ENCODE results near the gene FBN1.

FBN1 gene

DNA sequence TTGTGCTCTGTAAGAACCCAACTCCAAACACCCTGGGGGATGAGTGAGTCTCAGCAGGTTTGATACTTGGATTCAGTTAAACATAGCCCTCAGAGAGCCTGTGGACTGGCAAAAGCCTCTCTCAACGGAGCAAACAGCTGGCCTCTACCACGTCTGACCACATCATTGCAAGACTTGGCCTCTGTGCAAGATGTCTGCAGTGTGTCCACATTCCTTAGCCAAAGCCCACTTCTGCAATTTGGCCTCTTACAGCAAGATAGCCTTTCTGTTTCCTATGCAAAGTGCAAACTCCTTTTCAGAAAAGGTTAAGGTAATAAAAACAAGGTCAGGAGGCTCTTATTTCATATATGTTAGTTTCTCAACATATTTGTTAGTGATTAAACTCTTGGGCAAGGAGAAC lies 27.9 kb downstream of the FBN1 start:
- no peak overlapping the region for H3K4me3 ChIP-seq (ENCODE audit: low read depth, low read length)
- no peaks in the 10 kb centered on the region for H3K4me1 ChIP-seq
- TF ChIP-seq, protein P1, sequence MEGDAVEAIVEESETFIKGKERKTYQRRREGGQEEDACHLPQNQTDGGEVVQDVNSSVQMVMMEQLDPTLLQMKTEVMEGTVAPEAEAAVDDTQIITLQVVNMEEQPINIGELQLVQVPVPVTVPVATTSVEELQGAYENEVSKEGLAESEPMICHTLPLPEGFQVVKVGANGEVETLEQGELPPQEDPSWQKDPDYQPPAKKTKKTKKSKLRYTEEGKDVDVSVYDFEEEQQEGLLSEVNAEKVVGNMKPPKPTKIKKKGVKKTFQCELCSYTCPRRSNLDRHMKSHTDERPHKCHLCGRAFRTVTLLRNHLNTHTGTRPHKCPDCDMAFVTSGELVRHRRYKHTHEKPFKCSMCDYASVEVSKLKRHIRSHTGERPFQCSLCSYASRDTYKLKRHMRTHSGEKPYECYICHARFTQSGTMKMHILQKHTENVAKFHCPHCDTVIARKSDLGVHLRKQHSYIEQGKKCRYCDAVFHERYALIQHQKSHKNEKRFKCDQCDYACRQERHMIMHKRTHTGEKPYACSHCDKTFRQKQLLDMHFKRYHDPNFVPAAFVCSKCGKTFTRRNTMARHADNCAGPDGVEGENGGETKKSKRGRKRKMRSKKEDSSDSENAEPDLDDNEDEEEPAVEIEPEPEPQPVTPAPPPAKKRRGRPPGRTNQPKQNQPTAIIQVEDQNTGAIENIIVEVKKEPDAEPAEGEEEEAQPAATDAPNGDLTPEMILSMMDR (IDR thresholded peaks at IDR 0.05): no peak
- no peaks in the 10 kb centered on the region for H3K36me3 ChIP-seq (ENCODE audit: control insufficient read depth, insufficient read depth, low read length)
- H3K9me3 ChIP-seq (ENCODE audit: control insufficient read depth, low read length): no peaks in the 10 kb centered on the region
- H2AFZ ChIP-seq: no peak overlapping the region
- no peak overlapping the region for H3K4me2 ChIP-seq (ENCODE audit: low read length)
- no peak overlapping the region for H3K27ac ChIP-seq
- H3K27me3 ChIP-seq (ENCODE audit: control insufficient read depth, insufficient read depth, low read length): no peaks in the 10 kb centered on the region
- no peak overlapping the region for H3K9ac ChIP-seq
- no peaks in the 10 kb centered on the region for H3K79me2 ChIP-seq

DNA sequence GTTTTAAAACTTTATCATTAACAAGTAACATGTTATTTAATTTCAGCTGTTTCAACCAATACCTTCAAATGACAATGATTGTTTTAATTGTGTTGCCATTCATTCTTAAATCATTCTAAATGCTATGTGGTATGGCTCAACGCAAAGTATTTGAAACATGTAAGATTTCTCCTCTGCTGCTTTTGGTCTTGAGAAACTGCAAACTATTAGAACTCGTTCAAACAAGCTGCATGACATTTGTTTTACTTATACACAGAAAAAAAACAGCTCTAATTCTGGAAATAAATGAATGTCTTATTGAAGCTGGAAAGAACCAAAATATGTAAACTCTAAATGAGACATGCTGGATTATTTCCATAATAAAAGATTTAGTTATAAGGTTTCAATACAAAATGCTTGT lies 29.3 kb downstream of the FBN1 start:
- H3K27ac ChIP-seq: no peak overlapping the region
- no peak overlapping the region for H3K4me3 ChIP-seq (ENCODE audit: low read depth, low read length)
- TF ChIP-seq, protein P1 (IDR thresholded peaks at IDR 0.05): no peak
- H2AFZ ChIP-seq: no peak overlapping the region
- no peaks in the 10 kb centered on the region for H3K4me1 ChIP-seq
- H3K9me3 ChIP-seq (ENCODE audit: control insufficient read depth, low read length): no peaks in the 10 kb centered on the region
- no peak overlapping the region for H3K4me2 ChIP-seq (ENCODE audit: low read length)
- H3K36me3 ChIP-seq (ENCODE audit: control insufficient read depth, insufficient read depth, low read length): no peaks in the 10 kb centered on the region
- no peaks in the 10 kb centered on the region for H3K27me3 ChIP-seq (ENCODE audit: control insufficient read depth, insufficient read depth, low read length)
- no peaks in the 10 kb centered on the region for H3K79me2 ChIP-seq
- H3K9ac ChIP-seq: no peak overlapping the region

DNA sequence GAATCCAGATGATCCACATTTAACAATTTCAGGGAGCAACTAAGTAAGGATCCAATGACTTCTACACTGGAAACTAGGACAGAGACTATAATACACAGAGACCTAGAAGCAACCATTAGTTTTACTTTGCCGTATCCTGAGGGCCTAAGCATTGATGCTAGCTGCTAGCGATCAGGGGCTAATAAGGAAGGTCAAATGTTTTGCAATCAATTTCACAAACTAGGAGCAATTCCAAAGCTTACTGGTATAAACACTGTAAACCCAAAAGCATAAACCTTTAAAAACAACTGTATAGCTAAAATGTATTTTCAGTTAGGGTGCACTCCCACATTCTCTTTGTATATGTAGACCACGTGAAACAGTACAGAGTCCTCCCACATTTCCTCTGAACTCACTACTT lies 31.5 kb downstream of the FBN1 start:
- H3K9me3 ChIP-seq (ENCODE audit: control insufficient read depth, low read length): no peaks in the 10 kb centered on the region
- H3K4me1 ChIP-seq: no peaks in the 10 kb centered on the region
- no peak overlapping the region for H3K27ac ChIP-seq
- H3K4me2 ChIP-seq (ENCODE audit: low read length): no peak overlapping the region
- no peaks in the 10 kb centered on the region for H3K27me3 ChIP-seq (ENCODE audit: control insufficient read depth, insufficient read depth, low read length)
- H3K36me3 ChIP-seq (ENCODE audit: control insufficient read depth, insufficient read depth, low read length): no peaks in the 10 kb centered on the region
- H3K4me3 ChIP-seq (ENCODE audit: low read depth, low read length): no peak overlapping the region
- H3K9ac ChIP-seq: no peak overlapping the region
- no peak overlapping the region for H2AFZ ChIP-seq
- TF ChIP-seq, protein P1 (IDR thresholded peaks at IDR 0.05): no peak
- H3K79me2 ChIP-seq: no peaks in the 10 kb centered on the region

DNA sequence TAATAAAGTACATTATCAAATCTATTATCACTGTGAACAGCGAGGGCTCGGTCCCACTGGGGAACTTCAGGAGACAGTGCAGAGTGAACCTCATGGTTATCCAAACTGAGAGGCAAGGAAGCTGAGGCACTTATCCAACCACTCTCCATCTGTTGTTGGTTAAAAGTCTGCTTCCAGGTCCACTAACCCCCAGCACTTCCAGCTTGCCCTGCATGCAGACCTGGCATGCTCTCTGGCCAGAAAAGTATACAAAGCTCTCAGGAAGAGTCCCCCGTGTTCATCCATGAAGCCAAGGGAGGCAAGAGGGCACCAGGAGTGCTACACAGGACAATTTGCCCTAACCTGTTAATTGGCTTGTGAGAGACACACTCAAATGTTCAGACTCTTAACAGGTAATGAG lies 36.0 kb downstream of the FBN1 start:
- TF ChIP-seq, protein P1 (IDR thresholded peaks at IDR 0.05): no peak
- Histone ChIP-seq H3K9ac (no peak overlapping the region), H3K27ac (no peak overlapping the region), H3K27me3 (ENCODE audit: control insufficient read depth, insufficient read depth, low read length) (no peaks in the 10 kb centered on the region), H3K4me3 (ENCODE audit: low read depth, low read length) (no peak overlapping the region), H3K4me2 (ENCODE audit: low read length) (no peak overlapping the region), H2AFZ (no peak overlapping the region), H3K36me3 (ENCODE audit: control insufficient read depth, insufficient read depth, low read length) (no peaks in the 10 kb centered on the region), H3K4me1 (no peaks in the 10 kb centered on the region), H3K79me2 (no peaks in the 10 kb centered on the region), H3K9me3 (ENCODE audit: control insufficient read depth, low read length) (no peaks in the 10 kb centered on the region)

DNA sequence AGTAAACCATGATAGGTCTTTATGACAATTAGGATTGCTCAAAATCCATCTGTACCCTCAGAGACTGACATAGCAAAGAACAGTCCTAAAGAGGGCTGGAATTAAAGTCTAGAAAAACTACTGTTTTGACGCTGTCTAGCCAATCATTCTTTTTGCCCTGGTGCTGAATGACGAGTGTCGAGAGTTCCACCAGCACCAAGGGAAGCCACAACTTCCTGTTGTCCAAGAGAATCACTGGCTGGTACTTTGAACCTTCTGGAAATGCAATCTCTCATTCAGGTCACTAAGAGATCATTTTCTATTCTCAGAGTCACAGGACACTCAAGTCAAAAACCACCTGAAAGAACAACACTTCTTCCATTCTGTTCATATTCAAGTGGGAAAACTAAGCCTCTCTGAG lies 37.7 kb downstream of the FBN1 start:
- no peaks in the 10 kb centered on the region for H3K27me3 ChIP-seq (ENCODE audit: control insufficient read depth, insufficient read depth, low read length)
- no peak overlapping the region for H3K9ac ChIP-seq
- H3K27ac ChIP-seq: no peak overlapping the region
- no peaks in the 10 kb centered on the region for H3K36me3 ChIP-seq (ENCODE audit: control insufficient read depth, insufficient read depth, low read length)
- H3K4me1 ChIP-seq: no peaks in the 10 kb centered on the region
- TF ChIP-seq, protein P1 (IDR thresholded peaks at IDR 0.05): no peak
- no peak overlapping the region for H3K4me3 ChIP-seq (ENCODE audit: low read depth, low read length)
- H3K79me2 ChIP-seq: no peaks in the 10 kb centered on the region
- no peaks in the 10 kb centered on the region for H3K9me3 ChIP-seq (ENCODE audit: control insufficient read depth, low read length)
- H2AFZ ChIP-seq: no peak overlapping the region
- no peak overlapping the region for H3K4me2 ChIP-seq (ENCODE audit: low read length)

All from parathyroid adenoma (tissue), 2 donors.